Keratinocyte (primary cell): ENCODE results near the gene UBE2L5. TPM values are rescaled to one million over a fixed set of nuclear protein-coding genes. Genes with fewer than 3 reads are reported as not detected.

ENCODE experiments used
- DNase-seq: peaks from one replicate; pipeline ENCODE4 v3.0.0-alpha.2; 2011; ENCODE audit warnings: low read depth, missing footprints, low spot score
- FAIRE-seq: peaks from 2 replicates; lab custom pipeline; 2011; peaks lifted over from hg19 to GRCh38; lab: Jason Lieb, UNC
- H2AFZ ChIP-seq: 2 replicates; pipeline ENCODE4 v1.6.0; 2012; ENCODE audit warnings: low read length, control low read depth, inconsistent platforms; ENCODE audit not compliant: control insufficient read depth
- H3K27ac ChIP-seq: 2 replicates; pipeline ENCODE4 v1.5.1; 2011; ENCODE audit warnings: low read length; ENCODE audit not compliant: control insufficient read depth, insufficient read depth
- H3K27me3 ChIP-seq: 3 replicates; pipeline ENCODE4 v1.6.0; 2011; ENCODE audit warnings: low read length; ENCODE audit not compliant: control insufficient read depth, insufficient read depth; ENCODE audit errors: extremely low read depth
- H3K36me3 ChIP-seq, 2 experiments: 2 replicates in 1 of 2; 3 replicates in 1 of 2; pipeline ENCODE4 v1.5.1; 2011; ENCODE audit warnings: low read length in 2 of 2, mild to moderate bottlenecking in 1 of 2; ENCODE audit not compliant: control insufficient read depth in 2 of 2, insufficient read depth in 2 of 2; ENCODE audit errors: extremely low read depth in 1 of 2
- H3K4me1 ChIP-seq: 3 replicates; pipeline ENCODE4 v1.5.1; 2011; ENCODE audit warnings: low read length; ENCODE audit not compliant: control insufficient read depth, insufficient read depth; ENCODE audit errors: extremely low read depth
- H3K4me2 ChIP-seq: 3 replicates; pipeline ENCODE4 v1.6.0; 2011; ENCODE audit warnings: low read depth, low read length; ENCODE audit not compliant: control insufficient read depth, insufficient read depth; ENCODE audit errors: extremely low read depth
- H3K4me3 ChIP-seq, 3 experiments: fragments of 200-600 bp in 1 of 3; sonication (generic) in 1 of 3; 2 replicates in 2 of 3; 3 replicates in 1 of 3; pipeline ENCODE4 v1.5.1; 2011 to 2016; ENCODE audit warnings: low read length in 3 of 3, mild to moderate bottlenecking in 3 of 3, control low read depth in 2 of 3, inconsistent platforms in 1 of 3, low read depth in 1 of 3, mixed read lengths in 1 of 3, mixed run types in 1 of 3, moderate library complexity in 1 of 3; ENCODE audit not compliant: control insufficient read depth in 2 of 3, insufficient read depth in 2 of 3; ENCODE audit errors: extremely low read depth in 1 of 3
- H3K79me2 ChIP-seq: 2 replicates; pipeline ENCODE4 v1.6.0; 2012; ENCODE audit warnings: low read length; ENCODE audit not compliant: control insufficient read depth, insufficient read depth
- H3K9ac ChIP-seq: 3 replicates; pipeline ENCODE4 v1.6.0; 2011; ENCODE audit warnings: low read length; ENCODE audit not compliant: control insufficient read depth, insufficient read depth; ENCODE audit errors: extremely low read depth
- H3K9me1 ChIP-seq: 3 replicates; pipeline ENCODE4 v1.6.0; 2011; ENCODE audit warnings: low read length; ENCODE audit not compliant: control insufficient read depth, insufficient read depth; ENCODE audit errors: extremely low read depth
- H3K9me3 ChIP-seq: 2 replicates; pipeline ENCODE4 v1.5.1; 2012; ENCODE audit warnings: low read depth, low read length; ENCODE audit not compliant: control insufficient read depth
- H4K20me1 ChIP-seq: 3 replicates; pipeline ENCODE4 v1.6.0; 2011; ENCODE audit warnings: low read length; ENCODE audit not compliant: control insufficient read depth, insufficient read depth; ENCODE audit errors: extremely low read depth
- EZH2 ChIP-seq: IDR thresholded peaks from one replicate; pipeline ENCODE4 v1.6.1; 2012; ENCODE audit warnings: inconsistent platforms, mild to moderate bottlenecking, low read length, moderate library complexity
- dilution Hi-C: fragments of 300-500 bp; cut with MboI; formaldehyde crosslinking; loops from one replicate; pipeline ENCODE4 v1.7.0; 2020; ENCODE audit warnings: low sequenced_read_pairs; ENCODE audit not compliant: extremely low pct_ligation_motif_present
- polyA plus RNA-seq, 5 experiments: library from polyadenylated mRNA; depleted of rRNA in 3 of 5; stranded (reverse) in 3 of 5; stranded (forward) in 1 of 5; unstranded in 1 of 5; fragments of >200 nt; gene quantifications; 1 replicate in 1 of 5; 2 replicates in 3 of 5; 3 replicates in 1 of 5; pipeline versions ENCODE4 v1.2.1 to v1.2.3, GENCODE V29; 2011 to 2012; ENCODE audit warnings: missing spikeins in 2 of 5, low read depth in 1 of 5, low replicate concordance in 1 of 5
- TF ChIP-seq, protein P1 (sequence below), 3 experiments: IDR thresholded peaks in 1 of 3; conservative IDR thresholded peaks in 1 of 3; optimal IDR thresholded peaks in 1 of 3; 2 replicates in 2 of 3; 3 replicates in 1 of 3; pipeline versions ENCODE3 to v1.5.1; 2011; ENCODE audit warnings: low read length in 3 of 3, mild to moderate bottlenecking in 3 of 3, moderate library complexity in 2 of 3, control low read depth in 1 of 3, inconsistent platforms in 1 of 3; ENCODE audit not compliant: insufficient read depth in 2 of 3; ENCODE audit errors: extremely low read depth in 1 of 3

Gene UBE2L5
- polyA plus RNA-seq, 1 donor (not counting 4 experiments of a cell fraction or from before 2014, with no cell fraction given): 0.38 TPM

GRCh38 chr13:30413842-30414241, 8.5 kb upstream of the UBE2L5 start:
- Histone ChIP-seq H3K9me3 (no peaks in the 10 kb centered on the region), H3K27ac (no peak overlapping the region), H3K4me1 (peaks cover 17% of the 10 kb centered on the region), H3K79me2 (no peaks in the 10 kb centered on the region), H3K9me1 (no peaks in the 10 kb centered on the region), H2AFZ (no peak overlapping the region), H3K4me2 (no peak overlapping the region), H3K9ac (no peak overlapping the region), H3K27me3 (no peaks in the 10 kb centered on the region), H3K4me3 (no peak overlapping the region), H4K20me1 (no peaks in the 10 kb centered on the region), H3K36me3 (no peaks in the 10 kb centered on the region)
- no peak for DNase-seq
- FAIRE-seq: no peak
- no peak for TF ChIP-seq EZH2
- TF ChIP-seq, protein P1, sequence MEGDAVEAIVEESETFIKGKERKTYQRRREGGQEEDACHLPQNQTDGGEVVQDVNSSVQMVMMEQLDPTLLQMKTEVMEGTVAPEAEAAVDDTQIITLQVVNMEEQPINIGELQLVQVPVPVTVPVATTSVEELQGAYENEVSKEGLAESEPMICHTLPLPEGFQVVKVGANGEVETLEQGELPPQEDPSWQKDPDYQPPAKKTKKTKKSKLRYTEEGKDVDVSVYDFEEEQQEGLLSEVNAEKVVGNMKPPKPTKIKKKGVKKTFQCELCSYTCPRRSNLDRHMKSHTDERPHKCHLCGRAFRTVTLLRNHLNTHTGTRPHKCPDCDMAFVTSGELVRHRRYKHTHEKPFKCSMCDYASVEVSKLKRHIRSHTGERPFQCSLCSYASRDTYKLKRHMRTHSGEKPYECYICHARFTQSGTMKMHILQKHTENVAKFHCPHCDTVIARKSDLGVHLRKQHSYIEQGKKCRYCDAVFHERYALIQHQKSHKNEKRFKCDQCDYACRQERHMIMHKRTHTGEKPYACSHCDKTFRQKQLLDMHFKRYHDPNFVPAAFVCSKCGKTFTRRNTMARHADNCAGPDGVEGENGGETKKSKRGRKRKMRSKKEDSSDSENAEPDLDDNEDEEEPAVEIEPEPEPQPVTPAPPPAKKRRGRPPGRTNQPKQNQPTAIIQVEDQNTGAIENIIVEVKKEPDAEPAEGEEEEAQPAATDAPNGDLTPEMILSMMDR (optimal IDR thresholded peaks at IDR 0.05 in 1 of 3, IDR thresholded peaks at IDR 0.05 in 1 of 3, conservative IDR thresholded peaks at IDR 0.05 in 1 of 3; ENCODE audit: extremely low read depth in 1 of 3, insufficient read depth in 2 of 3, low read length in 3 of 3): no peak
- dilution Hi-C loops: no loop called here

DNA sequence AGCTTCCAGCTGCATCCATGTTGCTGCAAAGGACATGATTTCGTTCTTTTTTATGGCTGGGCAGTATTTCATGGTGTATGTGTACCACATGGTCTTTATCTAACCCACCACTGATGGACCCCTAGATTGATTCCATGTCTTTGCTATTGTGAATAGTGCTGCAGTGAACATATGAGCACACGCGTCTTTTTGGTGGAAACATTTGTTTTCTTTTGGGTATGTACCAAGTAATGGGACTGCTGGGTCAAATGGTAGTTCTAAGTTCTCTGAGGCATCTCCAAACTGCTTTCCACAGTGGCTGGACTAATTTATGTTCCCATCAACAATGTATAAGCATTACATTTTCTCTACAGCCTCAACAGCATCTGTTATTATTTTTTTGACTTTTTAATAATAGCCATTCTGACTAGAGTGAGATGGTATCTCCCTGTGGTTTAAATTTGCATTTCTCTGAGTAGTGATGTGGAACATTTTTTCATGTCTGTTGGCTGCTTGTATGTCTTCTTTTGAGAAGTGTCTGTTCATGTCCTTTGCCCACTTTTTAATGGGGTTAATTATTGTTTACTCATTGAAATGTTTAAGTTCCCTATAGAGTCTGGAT, 6.8 kb upstream of the UBE2L5 start:
- no peak overlapping the region for H3K4me2 ChIP-seq
- H2AFZ ChIP-seq: no peak overlapping the region
- no peak for DNase-seq
- TF ChIP-seq EZH2: no peak
- TF ChIP-seq, protein P1 (optimal IDR thresholded peaks at IDR 0.05 in 1 of 3, IDR thresholded peaks at IDR 0.05 in 1 of 3, conservative IDR thresholded peaks at IDR 0.05 in 1 of 3; ENCODE audit: extremely low read depth in 1 of 3, insufficient read depth in 2 of 3, low read length in 3 of 3): no peak
- no peak overlapping the region for H3K9ac ChIP-seq
- H3K4me3 ChIP-seq: no peak overlapping the region
- no peak for FAIRE-seq
- no peaks in the 10 kb centered on the region for H4K20me1 ChIP-seq
- H3K9me3 ChIP-seq: no peaks in the 10 kb centered on the region
- no peaks in the 10 kb centered on the region for H3K9me1 ChIP-seq
- H3K27me3 ChIP-seq: no peaks in the 10 kb centered on the region
- H3K36me3 ChIP-seq: no peaks in the 10 kb centered on the region
- no peak overlapping the region for H3K27ac ChIP-seq
- no peaks in the 10 kb centered on the region for H3K79me2 ChIP-seq
- H3K4me1 ChIP-seq: peaks cover 14% of the 10 kb centered on the region
- dilution Hi-C loops: no loop called here
